ENCODE results near the gene ADGRL1. TPM values are rescaled to one million over a fixed set of nuclear protein-coding genes. Genes with fewer than 3 reads are reported as not detected.
"Not testable (repeated sequence)": the region's sequence is repeated elsewhere in the genome, so short reads cannot be mapped to it uniquely, and the experiment has no call there.

ADGRL1 gene
- polyA plus RNA-seq, 1 of the 3 experiments (the other 2 are of a cell fraction), result 13.4 TPM

DNA sequence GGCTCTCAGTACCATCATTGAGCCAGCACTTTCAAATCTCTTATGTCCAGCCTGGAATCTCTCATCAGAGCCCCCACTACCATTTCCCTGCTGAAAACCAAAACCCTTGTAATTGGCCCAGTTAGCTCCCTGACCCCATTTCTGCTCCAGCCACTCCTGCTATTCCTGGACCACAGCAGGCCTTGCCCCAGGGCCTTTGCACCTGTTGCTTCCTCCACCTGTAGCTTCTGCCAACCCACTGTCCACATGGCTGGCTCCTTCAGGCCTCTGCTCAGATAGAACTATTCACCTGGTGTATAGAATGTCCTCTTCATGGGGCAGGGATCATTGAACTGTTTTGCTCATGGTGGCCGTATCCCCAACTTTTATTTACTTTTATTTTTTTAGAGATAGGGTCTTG is 20.3 kb downstream of the ADGRL1 start:
- H3K27me3 ChIP-seq (ENCODE audit: insufficient read depth); H3K9me2 ChIP-seq; H3K4me2 ChIP-seq; H3K9ac ChIP-seq; H3K9me3 ChIP-seq; H3F3A ChIP-seq (replicated peaks; ENCODE audit: insufficient read depth); H3K4me3 ChIP-seq (ENCODE audit: low read depth in 2 of 2, low read length in 1 of 2); H3K4me1 ChIP-seq (ENCODE audit: control insufficient read depth in 1 of 2, insufficient read depth in 2 of 2, low read depth in 1 of 2, low read length in 1 of 2); POLR2A ChIA-PET; DNase-seq; H2AFZ ChIP-seq (ENCODE audit: low read depth); H3K36me3 ChIP-seq (replicated peaks in 1 of 2; ENCODE audit: control insufficient read depth in 1 of 2, insufficient read depth in 2 of 2, low read length in 1 of 2); H3K79me2 ChIP-seq (ENCODE audit: insufficient read depth); H4K20me1 ChIP-seq (ENCODE audit: insufficient read depth); H3K27ac ChIP-seq (ENCODE audit: low read depth in 2 of 2, low read length in 1 of 2): not testable (repeated sequence)
- WGBS (ENCODE audit: low lambda C conversion rate), result 100% methylated on average over 1 of the region's 1 CpG
- CTCF ChIA-PET, result interaction anchor here (0.8 kb wide), 1 partner anchor 162 kb away, joined by 4 read pairs; no protein-coding TSS in a partner anchor

DNA sequence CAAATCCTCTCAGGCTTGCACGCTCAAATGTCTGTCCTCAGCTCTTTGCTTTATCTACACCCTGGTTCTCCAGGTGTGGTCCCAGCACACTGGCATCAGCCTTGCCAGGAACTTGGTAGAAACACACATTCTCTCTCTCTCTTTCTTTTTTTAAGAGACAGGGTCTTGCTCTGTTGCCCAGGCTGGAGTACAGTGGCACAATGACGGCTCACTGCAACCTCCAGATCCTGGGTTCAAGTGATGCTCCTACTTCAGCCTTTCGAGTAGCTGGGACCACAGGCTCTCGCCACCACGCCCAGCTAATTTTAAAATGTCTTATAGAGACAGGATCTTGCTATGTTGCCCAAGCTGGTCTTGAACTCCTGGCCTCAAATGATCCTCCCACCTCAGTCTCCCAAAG is 20.8 kb downstream of the ADGRL1 start:
- Histone ChIP-seq H3F3A (replicated peaks; ENCODE audit: insufficient read depth) (no peaks in the 10 kb centered on the region), H3K4me2 (no peak overlapping the region), H3K4me3 (ENCODE audit: low read depth in 2 of 2, low read length in 1 of 2) (no peak overlapping the region), H3K9ac (no peak overlapping the region), H2AFZ (ENCODE audit: low read depth) (no peak overlapping the region), H4K20me1 (ENCODE audit: insufficient read depth) (0 out of 2 replicates have a peak, but pooled peaks cover 4% of the 10 kb centered on the region), H3K4me1 (ENCODE audit: control insufficient read depth in 1 of 2, insufficient read depth in 2 of 2, low read depth in 1 of 2, low read length in 1 of 2) (peaks cover 0 to 8% of the 10 kb centered on the region in 2 experiments; a peak in 1 of 4 replicates), H3K27me3 (ENCODE audit: insufficient read depth) (no peaks in the 10 kb centered on the region), H3K79me2 (ENCODE audit: insufficient read depth) (no peaks in the 10 kb centered on the region), H3K9me3 (no peaks in the 10 kb centered on the region), H3K9me2 (no peaks in the 10 kb centered on the region), H3K36me3 (replicated peaks in 1 of 2; ENCODE audit: control insufficient read depth in 1 of 2, insufficient read depth in 2 of 2, low read length in 1 of 2) (no peaks in the 10 kb centered on the region), H3K27ac (ENCODE audit: low read depth in 2 of 2, low read length in 1 of 2) (no peak overlapping the region)
- no peak for DNase-seq
- CTCF ChIA-PET, result interaction anchor here (0.8 to 2.0 kb wide), 2 partner anchors 13 to 163 kb away, joined by 4 to 8 read pairs; no protein-coding TSS in a partner anchor
- POLR2A ChIA-PET, result no interaction called here
- WGBS (ENCODE audit: low lambda C conversion rate), result 94% methylated on average over 5 of the region's 5 CpGs
- TF ChIP-seq, protein P1, sequence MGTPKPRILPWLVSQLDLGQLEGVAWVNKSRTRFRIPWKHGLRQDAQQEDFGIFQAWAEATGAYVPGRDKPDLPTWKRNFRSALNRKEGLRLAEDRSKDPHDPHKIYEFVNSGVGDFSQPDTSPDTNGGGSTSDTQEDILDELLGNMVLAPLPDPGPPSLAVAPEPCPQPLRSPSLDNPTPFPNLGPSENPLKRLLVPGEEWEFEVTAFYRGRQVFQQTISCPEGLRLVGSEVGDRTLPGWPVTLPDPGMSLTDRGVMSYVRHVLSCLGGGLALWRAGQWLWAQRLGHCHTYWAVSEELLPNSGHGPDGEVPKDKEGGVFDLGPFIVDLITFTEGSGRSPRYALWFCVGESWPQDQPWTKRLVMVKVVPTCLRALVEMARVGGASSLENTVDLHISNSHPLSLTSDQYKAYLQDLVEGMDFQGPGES (IDR thresholded peaks at IDR 0.05; ENCODE audit: low read depth, low read length), result no peak
- no peak for TF ChIP-seq ELF1 (IDR thresholded peaks at IDR 0.05)
- no peak for TF ChIP-seq NRF1 (IDR thresholded peaks at IDR 0.05; ENCODE audit: low read depth, low read length)
- TF ChIP-seq EZH2phosphoT487 (IDR thresholded peaks at IDR 0.05; ENCODE audit: borderline replicate concordance, low read depth), result no peak
- TF ChIP-seq, protein P2, sequence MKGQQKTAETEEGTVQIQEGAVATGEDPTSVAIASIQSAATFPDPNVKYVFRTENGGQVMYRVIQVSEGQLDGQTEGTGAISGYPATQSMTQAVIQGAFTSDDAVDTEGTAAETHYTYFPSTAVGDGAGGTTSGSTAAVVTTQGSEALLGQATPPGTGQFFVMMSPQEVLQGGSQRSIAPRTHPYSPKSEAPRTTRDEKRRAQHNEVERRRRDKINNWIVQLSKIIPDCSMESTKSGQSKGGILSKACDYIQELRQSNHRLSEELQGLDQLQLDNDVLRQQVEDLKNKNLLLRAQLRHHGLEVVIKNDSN (IDR thresholded peaks at IDR 0.05; ENCODE audit: borderline replicate concordance, low read depth), result no peak
- no peak for TF ChIP-seq GABPA (IDR thresholded peaks at IDR 0.05; ENCODE audit: low read depth)
- TF ChIP-seq FOSL2 (IDR thresholded peaks at IDR 0.05; ENCODE audit: borderline replicate concordance, low read depth), result no peak
- TF ChIP-seq, protein P3, sequence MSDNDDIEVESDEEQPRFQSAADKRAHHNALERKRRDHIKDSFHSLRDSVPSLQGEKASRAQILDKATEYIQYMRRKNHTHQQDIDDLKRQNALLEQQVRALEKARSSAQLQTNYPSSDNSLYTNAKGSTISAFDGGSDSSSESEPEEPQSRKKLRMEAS (IDR thresholded peaks at IDR 0.05; ENCODE audit: low read depth), result no peak
- no peak for TF ChIP-seq RAD21 (IDR thresholded peaks at IDR 0.05; ENCODE audit: low read length)
- no peak for TF ChIP-seq NFIC (IDR thresholded peaks at IDR 0.05; ENCODE audit: borderline replicate concordance)
- TF ChIP-seq FOXM1 (IDR thresholded peaks at IDR 0.05; ENCODE audit: low read depth), result no peak
- TF ChIP-seq, protein P4, sequence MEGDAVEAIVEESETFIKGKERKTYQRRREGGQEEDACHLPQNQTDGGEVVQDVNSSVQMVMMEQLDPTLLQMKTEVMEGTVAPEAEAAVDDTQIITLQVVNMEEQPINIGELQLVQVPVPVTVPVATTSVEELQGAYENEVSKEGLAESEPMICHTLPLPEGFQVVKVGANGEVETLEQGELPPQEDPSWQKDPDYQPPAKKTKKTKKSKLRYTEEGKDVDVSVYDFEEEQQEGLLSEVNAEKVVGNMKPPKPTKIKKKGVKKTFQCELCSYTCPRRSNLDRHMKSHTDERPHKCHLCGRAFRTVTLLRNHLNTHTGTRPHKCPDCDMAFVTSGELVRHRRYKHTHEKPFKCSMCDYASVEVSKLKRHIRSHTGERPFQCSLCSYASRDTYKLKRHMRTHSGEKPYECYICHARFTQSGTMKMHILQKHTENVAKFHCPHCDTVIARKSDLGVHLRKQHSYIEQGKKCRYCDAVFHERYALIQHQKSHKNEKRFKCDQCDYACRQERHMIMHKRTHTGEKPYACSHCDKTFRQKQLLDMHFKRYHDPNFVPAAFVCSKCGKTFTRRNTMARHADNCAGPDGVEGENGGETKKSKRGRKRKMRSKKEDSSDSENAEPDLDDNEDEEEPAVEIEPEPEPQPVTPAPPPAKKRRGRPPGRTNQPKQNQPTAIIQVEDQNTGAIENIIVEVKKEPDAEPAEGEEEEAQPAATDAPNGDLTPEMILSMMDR (IDR thresholded peaks at IDR 0.05), result no peak
- TF ChIP-seq, protein P5, sequence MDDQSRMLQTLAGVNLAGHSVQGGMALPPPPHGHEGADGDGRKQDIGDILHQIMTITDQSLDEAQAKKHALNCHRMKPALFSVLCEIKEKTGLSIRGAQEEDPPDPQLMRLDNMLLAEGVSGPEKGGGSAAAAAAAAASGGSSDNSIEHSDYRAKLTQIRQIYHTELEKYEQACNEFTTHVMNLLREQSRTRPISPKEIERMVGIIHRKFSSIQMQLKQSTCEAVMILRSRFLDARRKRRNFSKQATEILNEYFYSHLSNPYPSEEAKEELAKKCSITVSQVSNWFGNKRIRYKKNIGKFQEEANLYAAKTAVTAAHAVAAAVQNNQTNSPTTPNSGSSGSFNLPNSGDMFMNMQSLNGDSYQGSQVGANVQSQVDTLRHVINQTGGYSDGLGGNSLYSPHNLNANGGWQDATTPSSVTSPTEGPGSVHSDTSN (IDR thresholded peaks at IDR 0.05), result no peak
- TF ChIP-seq TEAD4 (IDR thresholded peaks at IDR 0.05; ENCODE audit: borderline replicate concordance, insufficient read depth), result no peak
- no peak for TF ChIP-seq TCF12 (IDR thresholded peaks at IDR 0.05)
- TF ChIP-seq RXRA (IDR thresholded peaks at IDR 0.05; ENCODE audit: borderline replicate concordance, low read depth), result no peak
